HG03175 (cell line): ENCODE data around the gene SUPT6H.
"Not testable (repeated sequence)": the region's sequence is repeated elsewhere in the genome, so short reads cannot be mapped to it uniquely, and the experiment has no call there.

ENCODE experiments used
- ATAC-seq: cut with Tn5 transposase; IDR thresholded peaks from one replicate; pipeline ENCODE4 v1.9.1; 2021; ENCODE audit warnings: mild to moderate bottlenecking, moderate library complexity; ENCODE audit not compliant: unreplicated experiment

SUPT6H gene

DNA sequence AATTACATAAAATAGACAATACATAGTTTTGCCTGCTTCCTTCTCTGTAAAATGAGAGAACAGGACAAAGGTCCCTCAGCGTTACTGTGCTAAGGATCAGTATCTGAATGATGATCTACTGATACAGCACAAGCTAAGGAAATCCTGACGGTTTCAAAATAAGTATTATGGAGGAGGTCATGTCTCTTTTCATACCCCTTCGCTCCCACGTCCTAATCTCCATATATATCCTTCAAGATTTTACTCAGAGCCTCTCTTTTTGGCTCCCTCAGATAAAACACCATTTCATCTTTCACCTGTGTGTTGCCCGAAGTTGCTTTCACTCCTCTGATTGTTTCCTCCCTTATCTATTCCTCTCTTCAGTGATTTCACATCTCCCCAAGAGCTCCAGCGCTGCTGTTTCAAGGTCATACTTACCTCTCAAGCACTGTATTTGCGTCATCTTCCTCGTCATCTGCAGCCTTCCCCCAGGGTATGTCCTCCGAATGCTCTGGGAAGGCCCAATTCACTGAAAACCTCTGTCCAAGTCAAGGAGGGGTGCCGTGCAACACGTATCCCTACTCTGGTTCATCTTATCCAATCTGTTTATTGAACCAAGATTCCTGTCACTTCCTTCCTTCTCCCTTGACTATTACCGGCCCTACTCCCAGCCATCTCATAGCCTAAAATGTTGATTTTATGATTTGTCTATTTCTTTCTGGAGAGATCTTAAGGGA lies 15.8 kb upstream of the SUPT6H start:
- ATAC-seq = no peak

- no peak for ATAC-seq
These were observed 13.3 kb upstream of the SUPT6H start for GRCh38 chr17:28648698-28649097.

DNA sequence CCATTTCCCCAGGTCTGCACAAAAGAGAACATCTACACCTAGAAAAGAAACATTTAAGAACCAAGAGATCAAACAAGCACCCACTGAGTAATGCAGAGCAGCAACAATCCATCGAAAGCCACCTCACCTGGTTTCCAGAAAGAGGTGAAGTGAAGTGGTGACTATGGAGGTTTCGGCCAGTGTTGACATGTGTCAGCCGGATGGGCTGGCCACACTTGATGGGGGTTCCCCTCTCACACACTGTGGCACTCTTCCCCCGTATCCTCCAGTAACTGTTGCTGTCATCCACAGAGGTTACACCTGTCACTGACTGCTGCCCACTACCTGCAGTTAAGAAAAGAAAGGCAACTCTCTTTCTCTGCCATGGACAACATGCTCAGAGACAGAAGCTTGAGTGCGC lies 6.8 kb upstream of the SUPT6H start:
- no peak for ATAC-seq

GRCh38 chr17:28657756-28658155 lies 4.2 kb upstream of the SUPT6H start:
- ATAC-seq = no peak

GRCh38 chr17:28658342-28658741 lies 3.7 kb upstream of the SUPT6H start:
- not testable (repeated sequence) for ATAC-seq

DNA sequence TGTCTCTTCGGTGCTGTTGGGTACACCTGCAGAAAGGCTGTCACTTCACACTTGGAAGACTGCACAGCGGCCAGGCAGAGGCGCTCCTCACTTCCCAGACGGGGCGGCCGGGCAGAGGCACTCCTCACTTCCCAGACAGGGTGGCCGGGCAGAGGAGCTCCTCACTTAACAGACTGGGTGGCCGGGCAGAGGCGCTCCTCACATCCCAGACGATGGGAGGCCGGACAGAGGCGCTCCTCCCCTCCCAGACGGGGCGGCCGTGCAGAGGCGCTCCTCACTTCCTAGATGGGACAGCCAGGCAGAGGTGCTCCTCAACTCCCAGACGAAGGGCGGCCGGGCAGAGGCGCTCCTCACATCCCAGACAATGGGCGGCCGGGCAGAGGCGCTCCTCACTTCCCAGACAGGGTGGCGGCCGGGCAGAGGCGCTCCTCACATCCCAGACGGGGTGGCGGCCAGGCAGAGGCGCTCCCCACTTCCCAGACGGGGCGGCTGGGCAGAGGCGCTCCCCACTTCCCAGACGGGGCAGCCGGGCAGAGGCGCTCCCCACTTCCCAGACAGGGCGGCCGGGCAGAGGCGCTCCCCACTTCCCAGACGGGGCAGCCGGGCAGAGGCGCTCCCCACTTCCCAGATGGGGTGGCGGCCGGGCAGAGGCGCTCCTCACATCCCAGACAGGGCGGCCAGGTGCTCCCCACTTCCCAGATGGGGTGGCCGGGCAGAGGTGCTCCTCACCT lies 3.1 kb upstream of the SUPT6H start:
- ATAC-seq = not testable (repeated sequence)

DNA sequence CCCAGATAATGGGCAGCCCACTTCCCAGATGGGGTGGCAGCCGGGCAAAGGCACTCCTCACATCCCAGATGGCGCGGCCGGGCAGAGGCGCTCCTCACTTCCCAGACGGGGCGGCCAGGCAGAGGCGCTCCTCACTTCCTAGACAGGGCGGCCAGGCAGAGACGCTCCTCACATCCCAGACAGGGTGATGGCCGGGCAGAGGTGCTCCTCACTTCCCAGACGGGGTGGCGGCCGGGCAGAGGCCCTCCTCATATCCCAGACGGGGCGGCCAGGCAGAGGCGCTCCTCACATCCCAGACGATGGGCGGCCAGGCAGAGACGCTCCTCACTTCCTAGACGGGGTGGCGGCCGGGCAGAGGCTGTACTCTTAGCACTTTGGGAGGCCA lies 2.5 kb upstream of the SUPT6H start:
- not testable (repeated sequence) for ATAC-seq

DNA sequence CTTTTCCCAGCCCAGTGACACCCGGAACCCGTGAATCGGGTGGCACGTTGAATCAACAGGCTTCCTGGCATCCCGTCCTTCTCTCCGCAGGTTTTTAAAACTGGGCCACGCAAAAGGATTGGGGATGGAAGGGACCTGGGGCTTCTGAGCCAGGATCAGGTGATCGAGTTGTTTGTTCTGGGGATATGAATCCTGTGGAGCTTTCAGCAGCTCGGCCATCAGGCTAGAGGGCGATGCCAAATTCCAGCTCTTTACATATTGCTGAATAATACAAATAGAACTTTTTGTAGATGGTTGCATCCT lies 473 bp downstream of the SUPT6H start:
- no peak for ATAC-seq

DNA sequence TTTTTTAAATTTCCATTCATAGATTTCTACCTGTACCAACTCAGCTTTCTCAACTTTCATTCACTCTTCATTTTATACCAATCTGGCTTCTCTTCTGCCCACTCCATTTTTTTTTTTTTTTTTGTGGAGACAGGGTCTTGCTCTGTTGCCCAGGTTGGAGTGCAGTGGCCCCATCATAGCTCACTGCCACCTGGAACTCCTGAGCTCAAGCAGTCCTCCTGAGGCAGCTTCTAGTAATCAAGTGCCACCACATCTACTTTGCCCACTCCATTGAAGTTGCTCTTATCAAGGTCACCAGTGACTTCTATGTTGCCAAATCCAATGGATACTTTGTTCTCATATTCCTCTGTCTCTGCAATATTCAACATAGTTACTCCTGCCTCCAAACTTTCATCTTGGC lies 1.7 kb downstream of the SUPT6H start:
- no peak for ATAC-seq

DNA sequence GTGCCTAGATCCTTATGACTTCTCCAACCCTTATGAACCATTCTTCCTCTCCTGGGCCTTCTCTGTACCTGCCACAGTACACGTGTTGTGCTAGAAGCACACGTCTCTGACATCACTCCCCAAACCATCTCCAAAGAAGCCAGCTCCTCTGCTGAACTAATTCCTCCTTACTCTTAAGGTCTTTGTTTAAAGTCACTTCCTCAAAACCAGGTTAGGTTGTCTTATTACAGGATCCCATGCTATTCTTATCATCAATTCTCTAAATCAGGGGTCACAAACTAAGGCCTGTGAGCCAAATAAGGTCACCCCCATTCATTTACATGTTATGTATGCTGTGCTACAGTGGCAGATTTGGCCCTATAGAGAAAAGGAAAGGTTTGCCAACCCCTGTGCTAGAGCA lies 4.0 kb downstream of the SUPT6H start:
- no peak for ATAC-seq

GRCh38 chr17:28667870-28668269 lies 5.9 kb downstream of the SUPT6H start:
- ATAC-seq = no peak

DNA sequence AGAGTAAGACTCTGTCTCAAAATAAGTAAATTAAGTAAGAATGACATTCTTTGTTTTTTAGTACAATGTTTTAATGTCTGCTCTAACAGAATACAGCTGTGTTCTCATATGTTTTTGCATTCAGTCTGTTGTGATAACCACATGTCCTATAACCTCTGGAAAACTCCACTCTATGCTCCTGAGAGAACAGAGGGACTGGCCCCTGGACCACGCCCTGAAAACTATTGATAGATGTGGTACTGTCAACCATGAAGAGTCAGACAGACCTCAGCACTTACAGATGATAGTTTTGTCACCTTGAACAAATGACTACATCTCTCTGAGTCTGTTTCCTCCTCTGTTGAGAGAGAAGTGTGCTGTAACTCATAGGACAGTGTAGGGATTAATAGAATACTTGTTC lies 7.9 kb downstream of the SUPT6H start:
- no peak for ATAC-seq

- no peak for ATAC-seq
These were observed 13.5 kb downstream of the SUPT6H start for GRCh38 chr17:28675490-28675889.

- no peak for ATAC-seq
These were observed 14.0 kb downstream of the SUPT6H start for GRCh38 chr17:28675980-28676379.

DNA sequence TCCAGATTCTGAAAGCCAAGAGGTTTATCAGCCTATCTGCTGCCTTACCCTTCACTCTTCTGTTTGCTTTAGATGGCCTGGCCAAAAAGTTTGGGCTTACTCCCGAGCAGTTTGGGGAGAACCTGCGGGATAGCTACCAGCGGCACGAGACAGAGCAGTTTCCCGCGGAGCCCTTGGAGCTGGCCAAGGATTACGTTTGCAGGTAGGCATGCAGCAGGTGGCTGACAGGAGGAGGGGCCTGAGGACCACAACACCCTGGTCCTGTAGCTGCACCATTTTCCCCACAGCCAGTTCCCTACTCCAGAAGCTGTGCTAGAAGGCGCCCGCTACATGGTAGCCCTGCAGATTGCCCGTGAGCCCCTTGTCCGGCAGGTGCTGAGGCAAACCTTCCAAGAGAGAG lies 20.6 kb downstream of the SUPT6H start:
- ATAC-seq = no peak

- ATAC-seq = no peak
These were observed 23.0 kb downstream of the SUPT6H start for GRCh38 chr17:28684963-28685362.

DNA sequence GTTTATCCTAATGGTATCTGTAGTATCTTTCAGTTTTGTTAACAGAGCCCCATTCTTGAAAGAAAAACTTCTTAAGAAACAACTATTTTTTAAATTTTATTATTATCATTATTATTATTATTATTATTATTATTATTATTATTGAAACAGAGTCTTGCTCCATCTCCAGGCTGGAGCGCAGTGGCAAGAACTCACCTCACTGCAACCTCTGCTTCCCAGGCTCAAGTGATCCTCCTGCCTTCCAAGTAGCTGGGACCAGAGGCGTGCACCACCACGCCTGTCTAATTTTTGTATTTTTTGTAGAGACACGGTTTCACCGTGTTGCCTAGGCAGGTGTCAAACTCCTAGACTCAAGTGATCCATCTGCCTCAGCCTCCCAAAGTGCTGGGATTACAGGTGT lies 23.4 kb downstream of the SUPT6H start:
- no peak for ATAC-seq

DNA sequence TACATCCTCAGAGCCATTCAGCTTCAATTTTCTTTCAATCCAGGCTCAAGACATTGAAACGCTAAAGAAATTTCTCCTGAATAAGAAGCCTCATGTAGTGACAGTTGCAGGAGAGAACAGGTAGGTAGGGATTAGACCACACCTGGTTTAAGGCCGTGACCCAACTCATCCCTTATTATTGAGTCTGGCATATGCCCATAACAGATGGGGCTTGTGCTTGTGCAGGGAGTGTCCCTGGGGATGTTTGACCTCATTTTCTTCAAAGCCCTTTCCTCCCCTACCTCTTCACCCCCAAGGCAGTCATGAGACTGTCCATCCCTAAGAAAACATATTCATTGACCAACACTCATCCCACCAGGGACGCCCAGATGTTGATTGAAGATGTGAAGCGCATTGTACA lies 24.3 kb downstream of the SUPT6H start:
- no peak for ATAC-seq

GRCh38 chr17:28688481-28688880 lies 26.5 kb downstream of the SUPT6H start:
- ATAC-seq = no peak

DNA sequence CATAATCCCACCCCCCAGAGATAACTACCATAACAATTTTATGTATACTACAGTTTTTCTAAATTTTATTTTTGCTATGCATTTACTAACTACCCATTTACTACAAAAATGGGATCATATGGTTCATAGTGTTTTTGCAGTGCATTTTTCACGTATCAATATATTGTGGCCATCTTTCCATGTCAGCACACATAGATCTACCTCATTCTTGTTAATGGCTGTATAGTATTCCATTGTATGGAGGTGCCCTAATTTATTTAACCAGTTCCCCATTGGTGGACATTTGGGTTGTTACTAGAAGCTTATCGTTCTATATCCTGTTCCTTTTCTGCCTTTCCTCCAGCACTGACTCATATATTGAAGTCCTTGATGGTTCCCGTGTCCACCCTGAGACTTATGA lies 27.0 kb downstream of the SUPT6H start:
- ATAC-seq = no peak

DNA sequence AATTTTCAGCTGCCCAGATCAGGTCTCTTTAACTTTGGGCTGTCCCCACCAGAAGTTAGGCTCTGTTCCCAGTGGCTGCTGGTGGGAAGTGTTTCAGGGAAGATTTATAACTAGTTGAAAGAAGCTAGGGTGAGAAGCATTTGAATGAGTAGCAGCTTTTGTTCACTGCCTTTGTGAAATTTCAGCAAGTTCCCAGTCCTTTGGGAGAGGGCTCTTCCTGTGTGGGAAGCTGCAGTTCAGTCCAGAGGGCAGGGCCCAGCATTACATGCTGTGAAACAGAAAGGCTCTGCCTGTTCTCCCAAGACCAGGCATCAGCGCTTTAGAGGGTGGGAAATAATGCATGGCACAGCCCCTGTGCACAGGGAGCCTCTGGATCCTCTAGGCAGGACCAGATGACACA lies 31.9 kb downstream of the SUPT6H start:
- ATAC-seq = no peak

GRCh38 chr17:28698253-28698941 lies 36.4 kb downstream of the SUPT6H start:
- ATAC-seq = no peak
